ENCODE measurements around the gene URGCP. TPM values are rescaled to one million over a fixed set of nuclear protein-coding genes. Genes with fewer than 3 reads are reported as not detected.
"Not testable (repeated sequence)": the region's sequence is repeated elsewhere in the genome, so short reads cannot be mapped to it uniquely, and the experiment has no call there.

The URGCP gene
- total and polyA plus RNA-seq, 10 of the 15 experiments (the other 5 are each of a cell fraction or from before 2014, with no cell fraction given), result 2.0 to 29.7 (median 17.5) TPM

GRCh38 chr7:43904533-43905208 is 1.7 kb downstream of the URGCP start:
- H2AFZ ChIP-seq (ENCODE audit: control insufficient read depth, low read depth, low read length), result no peak overlapping the region

GRCh38 chr7:43902542-43903054 is 3.8 kb downstream of the URGCP start:
- Histone ChIP-seq H3K79me2 (ENCODE audit: control insufficient read depth, insufficient read depth, low read length) (peaks cover 26% of the 10 kb centered on the region), H3K4me3 (no peak overlapping the region), H3K27ac (ENCODE audit: control insufficient read depth, insufficient read depth) (no peak overlapping the region), H2AFZ (ENCODE audit: control insufficient read depth, low read depth, low read length) (no peak overlapping the region), H3K9ac (ENCODE audit: control insufficient read depth, insufficient read depth, low read length) (no peak overlapping the region), H3K27me3 (replicated peaks in 1 of 2; ENCODE audit: control insufficient read depth in 2 of 2, insufficient read depth in 2 of 2, low read length in 1 of 2) (no peaks in the 10 kb centered on the region), H4K20me1 (ENCODE audit: control insufficient read depth, insufficient read depth) (no peaks in the 10 kb centered on the region; the same call in 1 of the 2 replicates), H3K4me1 (ENCODE audit: control insufficient read depth, insufficient read depth, low read length) (peaks cover 14% of the 10 kb centered on the region), H3K4me2 (ENCODE audit: control insufficient read depth, insufficient read depth) (no peak overlapping the region), H3K36me3 (ENCODE audit: control insufficient read depth in 2 of 2, insufficient read depth in 2 of 2, low read length in 1 of 2) (no peaks in the 10 kb centered on the region; a peak in 1 of 4 replicates), H3K9me3 (replicated peaks; ENCODE audit: control insufficient read depth, insufficient read depth, low read length) (no peaks in the 10 kb centered on the region)
- ChIA-PET RAD21 (ENCODE audit: unreplicated experiment) (no interaction called here), SMC1A (ENCODE audit: uncharacterized antibody, unreplicated experiment) (no interaction called here), POLR2A (no interaction called here), CTCF (interaction anchor here (1.3 kb wide), 1 partner anchor 30 kb away, joined by 3 read pairs; no protein-coding TSS in a partner anchor)
- no peak for FAIRE-seq
- TF ChIP-seq ZSCAN29 (IDR thresholded peaks at IDR 0.05), result no peak
- peak; percentile 48; the same call in 1 of the 2 replicates for TF ChIP-seq ATF7 (IDR thresholded peaks at IDR 0.05; ENCODE audit: low read depth)
- intact Hi-C loops (cut with micrococcal nuclease; ENCODE audit: unreplicated experiment), result no loop called here
- no peak for ATAC-seq
- BruUV-seq (replicated peaks), result no TSS peak
- WGBS (ENCODE audit: insufficient coverage, insufficient replicate concordance, low lambda C conversion rate, missing lambda C conversion rate), result 96% methylated on average over 5 of the region's 5 CpGs
- DNase-seq (ENCODE audit: low read depth, low spot score), result no peak
- in situ Hi-C loops (cut with MboI), result no loop called here

More at GRCh38 chr7:43904533-43905208, 1.7 kb downstream of the URGCP start:
- intact Hi-C loops (cut with micrococcal nuclease; ENCODE audit: unreplicated experiment), result no loop called here
- CTCF ChIA-PET, result interaction anchor here (0.6 to 2.0 kb wide), 3 partner anchors 10 to 623 kb away, joined by 3 to 9 read pairs (median 3); no protein-coding TSS in a partner anchor
- Histone ChIP-seq H3K9ac (ENCODE audit: control insufficient read depth, insufficient read depth, low read length) (peak overlapping the region; percentile 73; the same call in 1 of the 2 replicates), H3K79me2 (ENCODE audit: control insufficient read depth, insufficient read depth, low read length) (peaks cover 26% of the 10 kb centered on the region), H4K20me1 (ENCODE audit: control insufficient read depth, insufficient read depth) (no peaks in the 10 kb centered on the region), H3K9me3 (replicated peaks; ENCODE audit: control insufficient read depth, insufficient read depth, low read length) (no peaks in the 10 kb centered on the region), H3K27ac (ENCODE audit: control insufficient read depth, insufficient read depth) (no peak overlapping the region), H3K36me3 (ENCODE audit: control insufficient read depth in 2 of 2, insufficient read depth in 2 of 2, low read length in 1 of 2) (no peaks in the 10 kb centered on the region; a peak in 1 of 4 replicates), H3K4me2 (ENCODE audit: control insufficient read depth, insufficient read depth) (peak overlapping the region; percentile 90), H3K4me3 (no peak overlapping the region), H3K27me3 (replicated peaks in 1 of 2; ENCODE audit: control insufficient read depth in 2 of 2, insufficient read depth in 2 of 2, low read length in 1 of 2) (no peaks in the 10 kb centered on the region), H3K4me1 (ENCODE audit: control insufficient read depth, insufficient read depth, low read length) (peaks cover 14% of the 10 kb centered on the region)
- TF ChIP-seq RBBP5 (conservative IDR thresholded peaks at IDR 0.05), result no peak
- RAD21 ChIA-PET (ENCODE audit: unreplicated experiment), result interaction anchor here (0.6 kb wide), 1 partner anchor 318 kb away, joined by 3 read pairs; no protein-coding TSS in a partner anchor
- BruUV-seq (replicated peaks), result no TSS peak
- in situ Hi-C loops (cut with MboI), result no loop called here
- FAIRE-seq (no peak), DNase-seq (ENCODE audit: low read depth, low spot score) (no peak), ATAC-seq (no peak; the same call in 2 of the 3 replicates)
- SMC1A ChIA-PET (ENCODE audit: uncharacterized antibody, unreplicated experiment), result interaction anchor here (0.9 to 1.4 kb wide), 2 partner anchors 21 to 973 kb away, joined by 3 to 5 read pairs; partner anchors contain the start of gene PSMA2
- WGBS (ENCODE audit: insufficient coverage, insufficient replicate concordance, low lambda C conversion rate, missing lambda C conversion rate), result 98% methylated on average over 5 of the region's 5 CpGs
- POLR2A ChIA-PET, result interaction anchor here (0.8 kb wide), 1 partner anchor 23 kb away, joined by 5 read pairs; no protein-coding TSS in a partner anchor

DNA sequence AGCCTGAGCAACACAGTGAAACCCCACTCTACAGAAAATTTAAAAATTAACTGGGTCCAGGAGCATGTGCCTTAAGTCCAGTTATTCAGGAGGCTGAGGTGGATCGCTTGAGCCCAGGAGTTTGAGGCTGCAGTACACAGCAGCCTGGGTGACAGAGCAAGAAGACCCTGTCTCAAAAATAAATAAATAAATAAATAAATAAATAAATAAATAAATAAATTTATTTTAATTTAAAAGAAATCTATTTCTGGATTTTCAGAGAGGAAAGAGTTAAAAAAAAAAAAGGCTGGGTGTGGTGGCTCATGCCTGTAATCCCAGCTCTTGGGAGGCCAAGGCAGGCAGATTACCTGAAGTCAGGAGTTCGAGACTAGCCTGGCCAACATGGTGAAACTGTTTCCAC is 7.8 kb downstream of the URGCP start:
- POLR2A ChIA-PET; FAIRE-seq; H3K9ac ChIP-seq (ENCODE audit: control insufficient read depth, insufficient read depth, low read length): not testable (repeated sequence)

More for the DNA sequence above, 7.8 kb downstream of the URGCP start:
- peaks cover 12% of the 10 kb centered on the region for H3K79me2 ChIP-seq (ENCODE audit: control insufficient read depth, insufficient read depth, low read length)
- ATAC-seq; in situ Hi-C loops (cut with MboI); H3K9me3 ChIP-seq (replicated peaks; ENCODE audit: control insufficient read depth, insufficient read depth, low read length); DNase-seq (ENCODE audit: low read depth, low spot score); intact Hi-C loops (cut with micrococcal nuclease; ENCODE audit: unreplicated experiment); H3K27ac ChIP-seq (ENCODE audit: control insufficient read depth, insufficient read depth); RAD21 ChIA-PET (ENCODE audit: unreplicated experiment); BruUV-seq (replicated peaks); CTCF ChIA-PET; H3K27me3 ChIP-seq (replicated peaks in 1 of 2; ENCODE audit: control insufficient read depth in 2 of 2, insufficient read depth in 2 of 2, low read length in 1 of 2); H3K4me1 ChIP-seq (ENCODE audit: control insufficient read depth, insufficient read depth, low read length); H3K36me3 ChIP-seq (ENCODE audit: control insufficient read depth in 2 of 2, insufficient read depth in 2 of 2, low read length in 1 of 2); H3K4me2 ChIP-seq (ENCODE audit: control insufficient read depth, insufficient read depth); H4K20me1 ChIP-seq (ENCODE audit: control insufficient read depth, insufficient read depth); SMC1A ChIA-PET (ENCODE audit: uncharacterized antibody, unreplicated experiment); H3K4me3 ChIP-seq; H2AFZ ChIP-seq (ENCODE audit: control insufficient read depth, low read depth, low read length): not testable (repeated sequence)
- 93% methylated on average over 2 of the region's 2 CpGs for WGBS (ENCODE audit: insufficient coverage, insufficient replicate concordance, low lambda C conversion rate, missing lambda C conversion rate)
